Endothelial cell of umbilical vein (primary cell): ENCODE data around the gene GYPC. TPM values are rescaled to one million over a fixed set of nuclear protein-coding genes. Genes with fewer than 3 reads are reported as not detected.

Experiments used
- BruUV-seq: library from RNA; stranded (reverse); fragments of 400-500 nt; replicated peaks from 2 replicates; lab custom pipeline; 2021; lab: Mats Ljungman, UMichigan
- CTCF ChIA-PET: fragments of 300-600, 350-600 bp; sonication (Branson Sonifier 250); formaldehyde crosslinking; loops from one replicate; lab custom pipeline; 2021; ENCODE audit warnings: antibody characterized with exemption, inconsistent platforms; lab: Charles Lee
- POLR2A ChIA-PET: fragments of 300-600, 350-600 bp; sonication (Branson Sonifier 250); formaldehyde crosslinking; loops from one replicate; lab custom pipeline; 2021; ENCODE audit warnings: antibody characterized with exemption, inconsistent platforms; lab: Charles Lee
- DNase-seq: peaks from one replicate; pipeline ENCODE4 v3.0.0-alpha.2; 2011; ENCODE audit warnings: low read depth, low spot score
- FAIRE-seq: peaks from 2 replicates; lab custom pipeline; 2011; peaks lifted over from hg19 to GRCh38; lab: Jason Lieb, UNC
- H2AFZ ChIP-seq: 2 replicates; pipeline ENCODE4 v1.6.0; 2012; ENCODE audit warnings: low read depth, low read length, control low read depth, inconsistent platforms
- H3K27ac ChIP-seq: 2 replicates; pipeline ENCODE4 v1.5.1; 2011; ENCODE audit warnings: low read depth, mild to moderate bottlenecking, control low read depth, low read length, moderate library complexity; ENCODE audit not compliant: insufficient read depth
- H3K27me3 ChIP-seq, 2 experiments: 2 replicates each; pipeline versions ENCODE4 v1.6.0 to v1.6.1; 2011; ENCODE audit warnings: low read length in 2 of 2, mixed read lengths in 1 of 2; ENCODE audit not compliant: control insufficient read depth in 2 of 2, insufficient read depth in 2 of 2
- H3K36me3 ChIP-seq, 2 experiments: 2 replicates in 1 of 2; 3 replicates in 1 of 2; pipeline ENCODE4 v1.5.1; 2011; ENCODE audit warnings: low read length in 2 of 2, mild to moderate bottlenecking in 1 of 2, moderate library complexity in 1 of 2; ENCODE audit not compliant: control insufficient read depth in 2 of 2, insufficient read depth in 2 of 2; ENCODE audit errors: extremely low read depth in 1 of 2
- H3K4me1 ChIP-seq: 3 replicates; pipeline ENCODE4 v1.5.1; 2011; ENCODE audit warnings: mild to moderate bottlenecking, low read length; ENCODE audit not compliant: control insufficient read depth, insufficient read depth; ENCODE audit errors: extremely low read depth
- H3K4me2 ChIP-seq: 2 replicates; pipeline ENCODE4 v1.6.1; 2011; ENCODE audit warnings: low read length, control low read depth, mixed read lengths; ENCODE audit not compliant: insufficient read depth
- H3K4me3 ChIP-seq, 3 experiments: fragments of 200-600 bp in 1 of 3; sonication (generic), shearing (Covaris generic) in 1 of 3; replicated peaks in 1 of 3; 2 replicates each; pipeline ENCODE4 v1.5.1; 2011 to 2016; ENCODE audit warnings: control low read depth in 3 of 3, low read length in 3 of 3, mild to moderate bottlenecking in 2 of 3, inconsistent platforms in 1 of 3, low read depth in 1 of 3, moderate library complexity in 1 of 3; ENCODE audit not compliant: insufficient read depth in 1 of 3
- H3K79me2 ChIP-seq: 2 replicates; pipeline ENCODE4 v1.6.0; 2012; ENCODE audit warnings: low read length, inconsistent platforms; ENCODE audit not compliant: control insufficient read depth, insufficient read depth
- H3K9ac ChIP-seq: replicated peaks from 2 replicates; pipeline ENCODE3; 2011; ENCODE audit warnings: low read length, control low read depth; ENCODE audit not compliant: insufficient read depth; ENCODE audit errors: extremely low read depth
- H3K9me1 ChIP-seq: replicated peaks from 3 replicates; pipeline ENCODE4 v1.6.0; 2011; ENCODE audit warnings: mild to moderate bottlenecking, low read length; ENCODE audit not compliant: control insufficient read depth, insufficient read depth; ENCODE audit errors: extremely low read depth
- H3K9me3 ChIP-seq: replicated peaks from 2 replicates; pipeline ENCODE4 v1.5.1; 2012; ENCODE audit warnings: low read length, inconsistent platforms; ENCODE audit not compliant: control insufficient read depth, insufficient read depth
- H4K20me1 ChIP-seq: replicated peaks from 2 replicates; pipeline ENCODE3; 2011; ENCODE audit warnings: mild to moderate bottlenecking, low read length; ENCODE audit not compliant: control insufficient read depth, insufficient read depth; ENCODE audit errors: extremely low read depth
- FOS ChIP-seq: IDR thresholded peaks from 2 replicates; pipeline ENCODE4 v1.6.1; 2011; ENCODE audit warnings: mild to moderate bottlenecking, low read length, moderate library complexity, borderline replicate concordance; ENCODE audit not compliant: insufficient read depth
- MAX ChIP-seq: IDR thresholded peaks from 2 replicates; pipeline ENCODE4 v1.6.1; 2011; ENCODE audit not compliant: insufficient read depth, insufficient read length
- MYC ChIP-seq: IDR thresholded peaks from one replicate; pipeline ENCODE4 v1.6.1; 2011; ENCODE audit warnings: mild to moderate bottlenecking, low read depth, low read length
- dilution Hi-C: fragments of 300-500 bp; cut with MboI; formaldehyde crosslinking; loops from one replicate; pipeline ENCODE4 v1.15.0; 2019; ENCODE audit warnings: low sequenced_read_pairs; ENCODE audit not compliant: extremely low pct_ligation_motif_present
- intact Hi-C: fragments of 100-400 bp; cut with micrococcal nuclease; formaldehyde crosslinking; loops from one replicate; pipeline ENCODE4 v1.10.0; 2022
- polyA plus RNA-seq, 4 experiments: library from polyadenylated mRNA; depleted of rRNA in 3 of 4; stranded (reverse) in 3 of 4; unstranded in 1 of 4; fragments of >200 nt; gene quantifications; 2 replicates each; pipeline versions ENCODE4 v1.2.1 to v1.2.3, GENCODE V29; 2011 to 2012; ENCODE audit warnings: missing spikeins in 1 of 4
- total RNA-seq: library from RNA; stranded (reverse); gene quantifications from 2 replicates; pipeline ENCODE4 v1.2.3, GENCODE V29; 2021

The GYPC gene
- total and polyA plus RNA-seq, 2 donors (not counting 3 experiments of a cell fraction or from before 2014, with no cell fraction given): 3.5 to 13.3 TPM

GRCh38 chr2:126662621-126663020, 6.7 kb downstream of the GYPC start:
- Histone ChIP-seq H3K4me1 (peaks cover 17% of the 10 kb centered on the region), H3K27me3 (no peaks in the 10 kb centered on the region), H3K27ac (no peak overlapping the region), H3K9ac (no peak overlapping the region), H3K4me2 (no peak overlapping the region), H3K9me3 (no peaks in the 10 kb centered on the region), H3K9me1 (no peaks in the 10 kb centered on the region), H2AFZ (no peak overlapping the region), H3K36me3 (no peaks in the 10 kb centered on the region), H3K4me3 (no peak overlapping the region), H4K20me1 (no peaks in the 10 kb centered on the region), H3K79me2 (no peaks in the 10 kb centered on the region)
- no TSS peak for BruUV-seq
- dilution Hi-C loops (no loop called here), intact Hi-C loops (no loop called here)
- FAIRE-seq (no peak), DNase-seq (no peak)
- ChIA-PET CTCF (no interaction called here), POLR2A (no interaction called here)
- TF ChIP-seq MYC (no peak), FOS (no peak)

- no peak for FAIRE-seq
- H3K9me3 ChIP-seq: no peaks in the 10 kb centered on the region
- no peak for DNase-seq
- no peaks in the 10 kb centered on the region for H3K36me3 ChIP-seq
- ChIA-PET POLR2A (no interaction called here), CTCF (no interaction called here)
- BruUV-seq: no TSS peak
- TF ChIP-seq MAX: no peak
- no peak overlapping the region for H3K4me2 ChIP-seq
- no peak overlapping the region for H2AFZ ChIP-seq
- no peaks in the 10 kb centered on the region for H3K79me2 ChIP-seq
- no peak overlapping the region for H3K4me3 ChIP-seq
- dilution Hi-C loops: no loop called here
- H3K27ac ChIP-seq: no peak overlapping the region
- H3K4me1 ChIP-seq: peaks cover 13% of the 10 kb centered on the region
- intact Hi-C loops: no loop called here
- no peak overlapping the region for H3K9ac ChIP-seq
- H3K9me1 ChIP-seq: no peaks in the 10 kb centered on the region
- no peaks in the 10 kb centered on the region for H3K27me3 ChIP-seq
- H4K20me1 ChIP-seq: no peaks in the 10 kb centered on the region
Measured at GRCh38 chr2:126663184-126663963, 7.4 kb downstream of the GYPC start.
